Measurements from ENCODE around the gene SYNE1. TPM values are rescaled to one million over a fixed set of nuclear protein-coding genes. Genes with fewer than 3 reads are reported as not detected.

SYNE1 gene
- total RNA-seq, 1 donor from 2014 or later: 24.9 TPM

DNA sequence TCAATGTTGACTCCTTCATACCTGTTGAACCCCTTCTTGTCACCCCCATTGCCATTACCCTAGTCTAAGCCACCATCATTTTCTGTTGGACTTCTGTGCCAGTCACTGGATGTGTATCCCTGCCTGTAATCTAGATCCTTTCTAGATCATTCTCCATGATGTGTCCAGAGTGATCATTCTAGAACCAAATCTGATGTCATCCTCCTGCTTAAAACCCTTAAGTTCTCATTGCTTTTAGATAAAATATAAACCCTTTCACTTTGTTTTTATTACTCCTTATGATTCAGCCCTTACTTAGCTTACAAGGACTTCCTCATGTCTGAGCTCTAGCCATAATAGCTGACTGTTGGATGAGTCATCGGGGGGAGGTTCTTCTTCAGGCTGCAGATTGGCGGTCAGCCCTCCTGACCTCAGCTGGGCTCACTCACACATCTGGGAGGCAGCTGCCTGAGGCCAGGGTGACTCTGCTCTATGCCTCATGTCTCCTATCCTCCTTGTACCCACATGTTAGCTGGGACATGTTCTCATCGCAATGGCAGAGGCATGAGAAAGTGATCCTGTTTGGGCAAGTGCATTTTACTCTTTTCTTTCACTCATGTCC lies 542.1 kb downstream of the SYNE1 start:
- no peak overlapping the region for H3K4me3 Mint-ChIP-seq
- DNase-seq (ENCODE audit: low read depth, low spot score): no peak
- peaks cover 6% of the 10 kb centered on the region for H3K4me1 Mint-ChIP-seq
- peaks cover 2% of the 10 kb centered on the region for H3K9me3 Mint-ChIP-seq
- H3K27ac Mint-ChIP-seq (ENCODE audit: unreplicated experiment): no peak overlapping the region
- H3K27me3 Mint-ChIP-seq (ENCODE audit: low read depth): no peaks in the 10 kb centered on the region
- TF ChIP-seq, protein P1, sequence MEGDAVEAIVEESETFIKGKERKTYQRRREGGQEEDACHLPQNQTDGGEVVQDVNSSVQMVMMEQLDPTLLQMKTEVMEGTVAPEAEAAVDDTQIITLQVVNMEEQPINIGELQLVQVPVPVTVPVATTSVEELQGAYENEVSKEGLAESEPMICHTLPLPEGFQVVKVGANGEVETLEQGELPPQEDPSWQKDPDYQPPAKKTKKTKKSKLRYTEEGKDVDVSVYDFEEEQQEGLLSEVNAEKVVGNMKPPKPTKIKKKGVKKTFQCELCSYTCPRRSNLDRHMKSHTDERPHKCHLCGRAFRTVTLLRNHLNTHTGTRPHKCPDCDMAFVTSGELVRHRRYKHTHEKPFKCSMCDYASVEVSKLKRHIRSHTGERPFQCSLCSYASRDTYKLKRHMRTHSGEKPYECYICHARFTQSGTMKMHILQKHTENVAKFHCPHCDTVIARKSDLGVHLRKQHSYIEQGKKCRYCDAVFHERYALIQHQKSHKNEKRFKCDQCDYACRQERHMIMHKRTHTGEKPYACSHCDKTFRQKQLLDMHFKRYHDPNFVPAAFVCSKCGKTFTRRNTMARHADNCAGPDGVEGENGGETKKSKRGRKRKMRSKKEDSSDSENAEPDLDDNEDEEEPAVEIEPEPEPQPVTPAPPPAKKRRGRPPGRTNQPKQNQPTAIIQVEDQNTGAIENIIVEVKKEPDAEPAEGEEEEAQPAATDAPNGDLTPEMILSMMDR (conservative IDR thresholded peaks at IDR 0.05): no peak
- no peaks in the 10 kb centered on the region for H3K36me3 Mint-ChIP-seq (ENCODE audit: low read depth)

DNA sequence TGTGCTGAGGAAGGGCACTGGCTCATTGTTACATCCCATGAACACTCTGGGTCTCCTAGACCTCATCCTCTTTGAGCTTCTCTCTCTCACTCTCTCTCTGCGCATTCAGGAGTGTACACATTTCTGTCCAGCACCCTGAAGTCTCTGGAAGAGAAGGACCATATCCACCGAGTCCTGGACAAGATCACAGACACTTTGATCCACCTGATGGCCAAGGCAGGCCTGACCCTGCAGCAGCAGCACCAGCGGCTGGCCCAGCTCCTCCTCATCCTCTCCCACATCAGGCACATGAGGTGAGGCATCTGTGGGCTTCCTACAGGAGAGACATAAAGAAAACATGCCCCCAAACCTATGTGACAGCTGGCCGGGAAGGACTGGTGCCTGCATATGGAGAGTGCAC lies 542.9 kb downstream of the SYNE1 start:
- no peak overlapping the region for H3K27ac Mint-ChIP-seq (ENCODE audit: unreplicated experiment)
- H3K4me3 Mint-ChIP-seq: no peak overlapping the region
- no peaks in the 10 kb centered on the region for H3K27me3 Mint-ChIP-seq (ENCODE audit: low read depth)
- H3K36me3 Mint-ChIP-seq (ENCODE audit: low read depth): no peaks in the 10 kb centered on the region
- H3K4me1 Mint-ChIP-seq: no peaks in the 10 kb centered on the region
- H3K9me3 Mint-ChIP-seq: peaks cover 2% of the 10 kb centered on the region
- DNase-seq (ENCODE audit: low read depth, low spot score): no peak
- TF ChIP-seq, protein P1 (conservative IDR thresholded peaks at IDR 0.05): no peak

DNA sequence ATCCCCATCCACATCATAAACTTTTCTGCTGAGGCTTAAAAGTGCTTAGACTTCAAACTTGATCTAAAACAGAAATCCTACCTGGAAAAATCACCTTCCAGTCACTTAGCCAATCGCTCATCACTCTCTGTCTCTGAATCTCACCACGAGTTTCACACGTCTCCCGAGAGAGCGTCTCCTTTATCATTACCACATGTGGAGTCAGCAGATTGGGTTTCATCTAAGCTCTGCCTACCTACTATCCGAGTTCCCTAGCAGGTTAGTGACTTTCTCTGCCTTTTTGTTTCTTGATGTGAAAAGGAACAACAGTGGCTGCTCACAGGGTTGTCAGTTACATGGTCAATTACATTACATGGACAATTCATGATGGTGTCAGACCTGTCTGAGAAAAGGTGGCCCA lies 543.5 kb downstream of the SYNE1 start:
- TF ChIP-seq, protein P1 (conservative IDR thresholded peaks at IDR 0.05): no peak
- H3K9me3 Mint-ChIP-seq: peaks cover 2% of the 10 kb centered on the region
- no peak for DNase-seq (ENCODE audit: low read depth, low spot score)
- H3K36me3 Mint-ChIP-seq (ENCODE audit: low read depth): no peaks in the 10 kb centered on the region
- no peaks in the 10 kb centered on the region for H3K27me3 Mint-ChIP-seq (ENCODE audit: low read depth)
- no peaks in the 10 kb centered on the region for H3K4me1 Mint-ChIP-seq
- H3K27ac Mint-ChIP-seq (ENCODE audit: unreplicated experiment): no peak overlapping the region
- H3K4me3 Mint-ChIP-seq: no peak overlapping the region

DNA sequence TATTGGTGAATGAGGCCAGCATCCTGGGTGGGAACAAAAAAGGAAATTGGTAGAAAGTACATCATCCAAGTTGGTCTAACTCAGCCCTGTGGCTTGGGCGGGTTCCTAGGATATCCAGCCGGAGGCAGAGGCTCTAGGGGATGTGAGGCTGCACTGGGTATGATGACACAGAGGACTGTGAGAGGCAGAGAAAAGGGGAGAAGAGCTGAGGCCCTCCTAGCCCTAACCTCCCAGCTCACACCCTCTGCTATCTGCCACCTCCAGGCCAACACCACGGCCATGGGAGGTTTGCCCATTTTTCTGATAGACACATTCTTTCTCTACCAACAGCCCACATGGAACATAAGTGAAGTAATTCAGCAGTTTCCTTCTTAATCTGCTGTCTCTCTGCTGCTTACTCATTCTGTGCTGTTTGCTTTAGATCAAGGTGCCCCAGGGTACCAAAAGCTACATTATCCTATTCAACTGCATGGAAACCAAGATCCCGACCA lies 545.3 kb downstream of the SYNE1 start:
- H3K4me1 Mint-ChIP-seq: no peaks in the 10 kb centered on the region
- H3K27me3 Mint-ChIP-seq (ENCODE audit: low read depth): no peaks in the 10 kb centered on the region
- no peak for DNase-seq (ENCODE audit: low read depth, low spot score)
- no peaks in the 10 kb centered on the region for H3K36me3 Mint-ChIP-seq (ENCODE audit: low read depth)
- H3K27ac Mint-ChIP-seq (ENCODE audit: unreplicated experiment): no peak overlapping the region
- TF ChIP-seq, protein P1 (conservative IDR thresholded peaks at IDR 0.05): no peak
- no peak overlapping the region for H3K4me3 Mint-ChIP-seq
- H3K9me3 Mint-ChIP-seq: peaks cover 2% of the 10 kb centered on the region

DNA sequence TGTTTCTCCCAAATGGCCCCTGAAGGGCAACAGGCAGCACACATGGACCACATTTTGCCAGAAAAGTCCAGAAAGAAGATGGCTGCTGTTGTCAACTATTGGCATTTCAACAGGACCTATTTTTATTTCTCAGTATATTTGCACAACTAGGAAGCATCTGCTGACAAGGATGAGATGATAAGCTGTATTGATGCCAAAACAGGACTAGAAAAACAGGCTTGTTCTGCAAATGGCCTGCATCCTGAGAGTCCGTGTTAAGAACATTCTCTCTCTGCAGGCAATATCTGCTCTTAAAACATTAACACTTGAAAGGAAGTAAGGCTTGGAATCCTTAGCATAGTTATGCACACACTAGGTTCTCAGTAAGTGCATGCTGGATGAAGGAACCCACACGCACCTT lies 546.0 kb downstream of the SYNE1 start:
- peaks cover 2% of the 10 kb centered on the region for H3K9me3 Mint-ChIP-seq
- no peaks in the 10 kb centered on the region for H3K4me1 Mint-ChIP-seq
- no peak overlapping the region for H3K4me3 Mint-ChIP-seq
- no peak overlapping the region for H3K27ac Mint-ChIP-seq (ENCODE audit: unreplicated experiment)
- no peaks in the 10 kb centered on the region for H3K36me3 Mint-ChIP-seq (ENCODE audit: low read depth)
- TF ChIP-seq, protein P1 (conservative IDR thresholded peaks at IDR 0.05): no peak
- no peaks in the 10 kb centered on the region for H3K27me3 Mint-ChIP-seq (ENCODE audit: low read depth)
- DNase-seq (ENCODE audit: low read depth, low spot score): no peak

Data from neural crest cell (in vitro differentiated cells).